ENCODE data around the gene FYCO1. TPM values are rescaled to one million over a fixed set of nuclear protein-coding genes. Genes with fewer than 3 reads are reported as not detected.

The FYCO1 gene
- total and polyA plus RNA-seq, 10 of the 15 experiments (the other 5 are each of a cell fraction or from before 2014, with no cell fraction given) = 1.5 to 8.4 (median 6.5) TPM

DNA sequence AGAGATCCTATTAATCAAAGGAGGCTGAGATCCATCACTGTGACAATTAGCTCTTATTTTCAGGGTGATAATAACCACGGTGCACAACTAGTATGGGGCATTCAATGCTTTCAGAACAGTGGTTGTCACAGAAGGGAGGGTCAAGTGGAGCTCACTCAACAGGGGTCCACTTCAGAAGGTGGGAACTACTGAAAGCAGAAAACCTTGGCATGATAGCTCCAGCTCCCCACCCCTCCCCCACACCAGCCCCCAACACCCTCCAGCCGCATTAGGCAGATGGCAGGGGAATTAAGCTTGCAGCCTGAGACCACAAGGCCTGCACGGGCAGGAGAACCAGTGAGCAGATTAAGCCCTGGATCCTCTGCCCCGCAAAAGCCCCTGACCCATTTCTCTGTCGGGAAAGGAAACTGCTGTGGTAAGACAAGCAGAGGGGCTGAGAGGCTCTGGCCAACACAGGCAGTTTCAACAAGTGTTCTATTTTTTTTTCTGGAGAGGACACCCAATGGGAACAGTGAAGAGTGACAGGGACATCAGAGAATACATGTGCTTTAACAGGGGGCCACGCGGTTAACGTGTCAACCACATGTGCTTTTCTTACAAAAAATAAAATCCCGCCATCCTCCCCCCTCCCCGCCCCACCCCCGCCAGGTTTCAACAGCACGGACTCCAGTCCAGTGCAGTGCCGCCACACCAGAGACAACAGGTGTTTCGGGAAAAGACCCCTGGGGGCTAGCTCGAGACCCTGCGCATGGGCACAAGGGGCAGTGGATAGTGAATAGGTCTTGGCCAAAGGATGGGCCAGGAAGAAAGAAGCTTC is 997 bp downstream of the FYCO1 start (continued):
- TF ChIP-seq, protein P1, sequence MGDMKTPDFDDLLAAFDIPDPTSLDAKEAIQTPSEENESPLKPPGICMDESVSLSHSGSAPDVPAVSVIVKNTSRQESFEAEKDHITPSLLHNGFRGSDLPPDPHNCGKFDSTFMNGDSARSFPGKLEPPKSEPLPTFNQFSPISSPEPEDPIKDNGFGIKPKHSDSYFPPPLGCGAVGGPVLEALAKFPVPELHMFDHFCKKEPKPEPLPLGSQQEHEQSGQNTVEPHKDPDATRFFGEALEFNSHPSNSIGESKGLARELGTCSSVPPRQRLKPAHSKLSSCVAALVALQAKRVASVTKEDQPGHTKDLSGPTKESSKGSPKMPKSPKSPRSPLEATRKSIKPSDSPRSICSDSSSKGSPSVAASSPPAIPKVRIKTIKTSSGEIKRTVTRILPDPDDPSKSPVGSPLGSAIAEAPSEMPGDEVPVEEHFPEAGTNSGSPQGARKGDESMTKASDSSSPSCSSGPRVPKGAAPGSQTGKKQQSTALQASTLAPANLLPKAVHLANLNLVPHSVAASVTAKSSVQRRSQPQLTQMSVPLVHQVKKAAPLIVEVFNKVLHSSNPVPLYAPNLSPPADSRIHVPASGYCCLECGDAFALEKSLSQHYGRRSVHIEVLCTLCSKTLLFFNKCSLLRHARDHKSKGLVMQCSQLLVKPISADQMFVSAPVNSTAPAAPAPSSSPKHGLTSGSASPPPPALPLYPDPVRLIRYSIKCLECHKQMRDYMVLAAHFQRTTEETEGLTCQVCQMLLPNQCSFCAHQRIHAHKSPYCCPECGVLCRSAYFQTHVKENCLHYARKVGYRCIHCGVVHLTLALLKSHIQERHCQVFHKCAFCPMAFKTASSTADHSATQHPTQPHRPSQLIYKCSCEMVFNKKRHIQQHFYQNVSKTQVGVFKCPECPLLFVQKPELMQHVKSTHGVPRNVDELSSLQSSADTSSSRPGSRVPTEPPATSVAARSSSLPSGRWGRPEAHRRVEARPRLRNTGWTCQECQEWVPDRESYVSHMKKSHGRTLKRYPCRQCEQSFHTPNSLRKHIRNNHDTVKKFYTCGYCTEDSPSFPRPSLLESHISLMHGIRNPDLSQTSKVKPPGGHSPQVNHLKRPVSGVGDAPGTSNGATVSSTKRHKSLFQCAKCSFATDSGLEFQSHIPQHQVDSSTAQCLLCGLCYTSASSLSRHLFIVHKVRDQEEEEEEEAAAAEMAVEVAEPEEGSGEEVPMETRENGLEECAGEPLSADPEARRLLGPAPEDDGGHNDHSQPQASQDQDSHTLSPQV (IDR thresholded peaks at IDR 0.05) = no peak
- TF ChIP-seq, protein P2, sequence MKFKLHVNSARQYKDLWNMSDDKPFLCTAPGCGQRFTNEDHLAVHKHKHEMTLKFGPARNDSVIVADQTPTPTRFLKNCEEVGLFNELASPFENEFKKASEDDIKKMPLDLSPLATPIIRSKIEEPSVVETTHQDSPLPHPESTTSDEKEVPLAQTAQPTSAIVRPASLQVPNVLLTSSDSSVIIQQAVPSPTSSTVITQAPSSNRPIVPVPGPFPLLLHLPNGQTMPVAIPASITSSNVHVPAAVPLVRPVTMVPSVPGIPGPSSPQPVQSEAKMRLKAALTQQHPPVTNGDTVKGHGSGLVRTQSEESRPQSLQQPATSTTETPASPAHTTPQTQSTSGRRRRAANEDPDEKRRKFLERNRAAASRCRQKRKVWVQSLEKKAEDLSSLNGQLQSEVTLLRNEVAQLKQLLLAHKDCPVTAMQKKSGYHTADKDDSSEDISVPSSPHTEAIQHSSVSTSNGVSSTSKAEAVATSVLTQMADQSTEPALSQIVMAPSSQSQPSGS (IDR thresholded peaks at IDR 0.05; ENCODE audit: low read length) = no peak
- no peak; the same call in 1 of the 2 replicates for TF ChIP-seq POLR2AphosphoS5 (IDR thresholded peaks at IDR 0.05; ENCODE audit: low read length)
- TF ChIP-seq EGR1 (IDR thresholded peaks at IDR 0.05; ENCODE audit: borderline replicate concordance in 1 of 2, low read depth in 2 of 2, low read length in 2 of 2) = no peak
- TF ChIP-seq, protein P3, sequence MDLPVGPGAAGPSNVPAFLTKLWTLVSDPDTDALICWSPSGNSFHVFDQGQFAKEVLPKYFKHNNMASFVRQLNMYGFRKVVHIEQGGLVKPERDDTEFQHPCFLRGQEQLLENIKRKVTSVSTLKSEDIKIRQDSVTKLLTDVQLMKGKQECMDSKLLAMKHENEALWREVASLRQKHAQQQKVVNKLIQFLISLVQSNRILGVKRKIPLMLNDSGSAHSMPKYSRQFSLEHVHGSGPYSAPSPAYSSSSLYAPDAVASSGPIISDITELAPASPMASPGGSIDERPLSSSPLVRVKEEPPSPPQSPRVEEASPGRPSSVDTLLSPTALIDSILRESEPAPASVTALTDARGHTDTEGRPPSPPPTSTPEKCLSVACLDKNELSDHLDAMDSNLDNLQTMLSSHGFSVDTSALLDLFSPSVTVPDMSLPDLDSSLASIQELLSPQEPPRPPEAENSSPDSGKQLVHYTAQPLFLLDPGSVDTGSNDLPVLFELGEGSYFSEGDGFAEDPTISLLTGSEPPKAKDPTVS (IDR thresholded peaks at IDR 0.05; ENCODE audit: low read depth, low read length) = no peak
- TF ChIP-seq PAX5 (IDR thresholded peaks at IDR 0.05; ENCODE audit: borderline replicate concordance, low read depth, low read length) = no peak
- no peak for TF ChIP-seq HDGF (IDR thresholded peaks at IDR 0.05)
- TF ChIP-seq SMAD5 (IDR thresholded peaks at IDR 0.05; ENCODE audit: low read depth) = 0 out of 2 replicates have a peak, but pooled peaks have one; percentile 10
- no peak for TF ChIP-seq HDAC2 (IDR thresholded peaks at IDR 0.05)
- no peak for TF ChIP-seq ATF7 (IDR thresholded peaks at IDR 0.05; ENCODE audit: low read depth)
- 0 out of 2 replicates have a peak, but pooled peaks have one; percentile 8 for TF ChIP-seq TAF1 (IDR thresholded peaks at IDR 0.05; ENCODE audit: borderline replicate concordance, low read depth, low read length)
- no peak for TF ChIP-seq RCOR1 (conservative IDR thresholded peaks at IDR 0.05; ENCODE audit: low read depth, low read length)

All from GM12878 (cell line).